ENCODE data around the gene SLC6A2.

GRCh38 chr16:55625843-55626242 lies 29.9 kb upstream of the SLC6A2 start:
- TF ChIP-seq POLR2A (IDR thresholded peaks at IDR 0.05; ENCODE audit: insufficient read depth in 1 of 2, low read depth in 2 of 2, low read length in 2 of 2): no peak
- no peak for TF ChIP-seq EZH2 (conservative IDR thresholded peaks at IDR 0.05; ENCODE audit: low read depth, low read length)
- no peak for TF ChIP-seq NFKBIZ (CRISPR knock-in tag; IDR thresholded peaks at IDR 0.05)
- no peak for TF ChIP-seq SRF (IDR thresholded peaks at IDR 0.05; ENCODE audit: low read depth, low read length)
- no peak for TF ChIP-seq FOXK2 (IDR thresholded peaks at IDR 0.05)
- no peak for TF ChIP-seq JUN (CRISPR knock-in tag; IDR thresholded peaks at IDR 0.05)
- TF ChIP-seq AKNA (CRISPR knock-in tag; IDR thresholded peaks at IDR 0.05; ENCODE audit: borderline replicate concordance): no peak
